AG10803 (cell line): ENCODE measurements around the gene POLR2L.

Experiments used
- DNase-seq: peaks from one replicate; pipeline ENCODE4 v3.0.0; 2010; ENCODE audit warnings: low read depth
- H3K4me3 ChIP-seq: 2 replicates; pipeline ENCODE4 v1.5.1; 2011; ENCODE audit warnings: mild to moderate bottlenecking, low read length, control low read depth
- CTCF ChIP-seq: conservative IDR thresholded peaks from 2 replicates; pipeline ENCODE4 v1.5.1; 2011; ENCODE audit warnings: mild to moderate bottlenecking, low read length, control low read depth, inconsistent platforms

POLR2L gene

GRCh38 chr11:833114-833791 lies 9.1 kb downstream of the POLR2L start:
- TF ChIP-seq CTCF = no peak
- H3K4me3 ChIP-seq = peak overlapping the region; percentile 84
- peak; percentile 43 for DNase-seq

- H3K4me3 ChIP-seq = peak within 1 kb of the TSS; percentile 84
- DNase-seq = peak; percentile 50
- no peak for TF ChIP-seq CTCF
These were observed 9.7 kb downstream of the POLR2L start, which contains the start of gene CD151 for GRCh38 chr11:832529-833113. Gene CD151 (plus strand): TSS chr11:832952. CDS start chr11:836070, 3,118 bp downstream.

- H3K4me3 ChIP-seq = peak overlapping the region; percentile 60
- DNase-seq = no peak
- TF ChIP-seq CTCF = no peak
These were observed 10.3 kb downstream of the POLR2L start for GRCh38 chr11:831961-832528.

- H3K4me3 ChIP-seq = no peak overlapping the region
- no peak for DNase-seq
- no peak for TF ChIP-seq CTCF
These were observed 11.0 kb downstream of the POLR2L start for GRCh38 chr11:831118-831864.

- no peak for TF ChIP-seq CTCF
- peak; percentile 40 for DNase-seq
- peak overlapping the region; percentile 29 for H3K4me3 ChIP-seq
These were observed 11.8 kb downstream of the POLR2L start for GRCh38 chr11:830295-831117.

- H3K4me3 ChIP-seq = no peak overlapping the region; the same call in 1 of the 2 replicates
- no peak for DNase-seq
- no peak for TF ChIP-seq CTCF
These were observed 12.5 kb downstream of the POLR2L start for GRCh38 chr11:829847-830294.
